HG03439 (cell line): ENCODE data around the gene POTEF.
"Not testable (repeated sequence)": the region's sequence is repeated elsewhere in the genome, so short reads cannot be mapped to it uniquely, and the experiment has no call there.

Source experiments
- ATAC-seq: cut with Tn5 transposase; IDR thresholded peaks from one replicate; pipeline ENCODE4 v1.9.1; 2021; ENCODE audit warnings: mild to moderate bottlenecking, moderate library complexity; ENCODE audit not compliant: unreplicated experiment

Gene POTEF

GRCh38 chr2:130135692-130136541, 6.9 kb upstream of the POTEF start:
- ATAC-seq: no peak

DNA sequence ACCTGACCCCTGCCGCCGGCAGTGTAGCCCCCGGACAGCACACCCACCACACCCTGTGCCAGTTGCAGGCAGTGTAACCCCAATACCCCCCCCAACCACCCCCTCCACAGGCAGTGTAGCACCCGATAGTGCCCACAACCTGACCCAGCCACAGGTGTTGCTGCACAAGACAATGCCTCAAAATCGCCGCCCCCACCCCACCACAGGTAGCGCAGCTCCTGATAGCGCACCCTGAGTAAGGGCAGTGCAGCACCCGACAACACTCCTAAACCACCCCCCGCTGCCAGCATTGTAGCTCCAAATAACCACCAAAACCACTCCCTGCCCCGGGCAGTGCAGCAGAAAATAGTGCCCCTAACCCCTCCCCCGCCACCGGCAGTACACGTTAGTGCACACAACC, 558 bp downstream of the POTEF start:
- not testable (repeated sequence) for ATAC-seq

GRCh38 chr2:130127726-130128125, 1.3 kb downstream of the POTEF start:
- not testable (repeated sequence) for ATAC-seq

- not testable (repeated sequence) for ATAC-seq
Observed at GRCh38 chr2:130120924-130121323, 8.1 kb downstream of the POTEF start.

DNA sequence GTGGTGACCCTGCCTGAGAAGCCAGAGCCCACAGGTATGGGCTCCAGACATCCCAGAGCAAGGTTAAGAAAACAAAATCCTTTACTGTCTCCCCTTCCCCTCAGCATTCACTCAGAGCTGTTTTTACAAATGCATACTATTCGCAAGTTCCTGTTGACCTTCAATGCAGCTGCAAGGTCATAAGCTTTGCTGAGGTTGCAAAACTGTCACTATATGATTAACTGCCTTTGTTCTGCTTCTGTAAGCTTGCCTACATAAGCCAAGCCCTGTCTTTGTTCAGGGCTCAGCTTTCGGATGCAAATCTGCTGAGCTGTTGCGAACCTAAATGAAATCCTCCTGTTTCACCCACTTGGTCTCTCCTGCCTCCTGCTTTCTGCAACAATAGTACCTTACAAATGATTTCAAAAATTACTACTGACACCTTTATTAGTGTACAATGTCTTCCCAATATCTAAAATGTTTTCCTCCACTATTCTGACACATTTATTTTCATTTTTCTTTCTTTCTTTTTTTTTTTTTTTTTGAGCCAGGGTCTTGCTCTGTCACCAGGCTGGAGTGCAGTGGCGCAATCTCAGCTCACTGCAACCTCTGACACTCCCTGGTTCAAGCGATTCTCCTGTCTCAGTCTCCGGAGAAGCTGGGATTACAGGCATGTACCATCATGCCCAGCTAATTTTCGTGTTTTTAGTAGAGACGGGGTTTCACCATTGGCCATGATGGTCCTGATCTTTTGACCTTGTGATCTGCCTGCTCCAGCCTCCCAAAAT, 26.2 kb downstream of the POTEF start:
- not testable (repeated sequence) for ATAC-seq

DNA sequence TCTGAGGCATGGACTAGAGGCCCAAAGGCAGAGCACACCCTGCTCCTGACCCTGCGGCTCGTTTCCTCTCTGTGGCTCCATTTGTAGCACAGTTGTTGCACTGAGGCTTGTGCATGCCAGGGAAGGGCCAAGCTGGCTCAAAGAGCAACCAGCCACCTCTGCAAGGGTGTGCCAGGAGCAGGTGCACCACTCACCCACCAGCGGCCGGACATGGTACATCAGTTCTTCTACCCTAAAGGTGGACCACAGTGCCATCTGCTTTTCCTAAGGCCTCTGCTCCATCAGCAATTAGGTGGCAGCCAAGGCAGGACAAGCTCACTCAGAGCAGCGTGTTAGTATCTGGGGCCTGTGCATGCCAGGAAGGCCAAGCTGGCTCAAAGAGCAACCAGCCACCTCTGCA, 66.4 kb downstream of the POTEF start:
- ATAC-seq: not testable (repeated sequence)

DNA sequence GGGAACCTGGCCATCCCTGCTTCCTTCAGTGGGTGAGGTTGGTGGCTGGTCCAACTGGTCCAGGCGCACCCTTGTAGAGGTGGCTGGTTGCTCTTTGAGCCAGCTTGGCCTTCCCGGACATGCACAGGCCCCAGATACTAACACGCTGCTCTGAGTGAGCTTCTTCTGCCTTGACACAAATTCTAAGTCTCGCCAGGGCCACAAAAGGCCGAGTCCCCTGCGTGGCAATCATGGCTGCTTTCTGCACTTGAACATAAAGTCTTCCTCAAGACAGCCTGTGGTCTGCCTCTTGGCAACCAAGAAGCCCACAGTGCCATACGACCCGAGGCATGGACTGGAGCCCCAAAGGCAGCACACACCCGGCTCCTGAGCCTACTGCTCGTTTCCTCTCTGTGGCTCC, 69.0 kb downstream of the POTEF start:
- ATAC-seq: not testable (repeated sequence)

GRCh38 chr2:130056336-130056735, 72.7 kb downstream of the POTEF start:
- ATAC-seq: not testable (repeated sequence)

- not testable (repeated sequence) for ATAC-seq
Observed at GRCh38 chr2:130053217-130053911, 75.7 kb downstream of the POTEF start.

DNA sequence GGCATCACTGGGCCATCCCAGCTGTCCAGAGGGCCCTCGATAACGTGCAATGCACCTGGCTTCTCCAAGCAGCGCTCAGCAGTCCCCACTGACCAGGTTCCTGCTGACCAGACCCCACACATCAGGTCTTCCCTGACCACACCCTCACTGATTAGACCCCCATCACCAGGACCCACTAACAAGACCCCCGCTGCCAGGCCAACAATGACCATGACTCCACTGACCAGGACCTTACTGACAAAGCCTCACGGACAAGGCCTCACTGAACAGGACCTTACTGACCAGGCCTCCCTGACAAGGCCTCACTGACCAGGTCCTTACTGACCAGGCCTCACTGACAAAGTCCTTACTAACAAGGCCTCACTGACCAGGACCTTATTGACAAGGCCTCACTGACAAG, 76.6 kb downstream of the POTEF start:
- ATAC-seq: not testable (repeated sequence)

DNA sequence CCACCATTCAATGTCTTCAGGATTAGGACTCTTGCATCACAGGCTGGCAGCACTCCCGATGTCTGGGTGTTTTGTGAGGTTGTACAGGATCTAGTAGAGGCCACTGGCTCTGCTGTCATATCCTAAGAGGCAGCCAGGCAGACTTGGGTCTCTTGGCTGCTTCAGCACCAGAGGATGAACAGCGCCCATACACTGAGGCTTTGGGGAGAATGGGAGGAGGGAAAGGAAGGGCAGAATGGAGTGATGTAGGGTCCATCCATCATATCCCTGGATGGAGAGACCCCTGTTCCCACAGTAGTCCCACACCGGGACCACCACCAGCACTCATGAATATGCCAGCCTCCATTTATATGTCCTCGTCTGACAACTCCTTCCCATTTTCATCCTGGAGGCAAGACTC, 80.6 kb downstream of the POTEF start:
- not testable (repeated sequence) for ATAC-seq

- ATAC-seq: not testable (repeated sequence)
Observed at GRCh38 chr2:130038265-130038603, 90.8 kb downstream of the POTEF start.

- not testable (repeated sequence) for ATAC-seq
Observed at GRCh38 chr2:130025931-130026330, 103.1 kb downstream of the POTEF start.
